H1 (cell line): ENCODE data around the gene SUMF1. TPM values are rescaled to one million over a fixed set of nuclear protein-coding genes. Genes with fewer than 3 reads are reported as not detected.

ENCODE experiments used
- CTCF ChIA-PET: fragments of 300-600 bp; sonication (Branson Sonifier 250); formaldehyde crosslinking; loops from one replicate; lab custom pipeline; 2021; ENCODE audit not compliant: partially characterized antibody; lab: Charles Lee
- POLR2A ChIA-PET: fragments of 300-600 bp; sonication (Branson Sonifier 250); formaldehyde crosslinking; loops from one replicate; lab custom pipeline; 2021; ENCODE audit warnings: inconsistent platforms; ENCODE audit not compliant: partially characterized antibody; lab: Charles Lee
- DNase-seq, 2 experiments: peaks; one replicate each; pipeline versions ENCODE4 v3.0.0 to v3.0.0-alpha.2; 2010 to 2022; ENCODE audit warnings: low spot score in 2 of 2, low read depth in 1 of 2, mixed read lengths in 1 of 2
- FAIRE-seq: peaks from 2 replicates; lab custom pipeline; 2011; peaks lifted over from hg19 to GRCh38; lab: Jason Lieb, UNC
- H2AFZ ChIP-seq: 2 replicates; pipeline ENCODE4 v1.8.1; 2012; ENCODE audit warnings: low read length, inconsistent platforms
- H2AK5ac ChIP-seq: 2 replicates; pipeline ENCODE4 v1.6.1; 2013; ENCODE audit warnings: low read depth, low read length
- H2BK120ac ChIP-seq: replicated peaks from 2 replicates; pipeline ENCODE3; 2013; ENCODE audit warnings: low read depth, low read length, inconsistent platforms
- H2BK12ac ChIP-seq: 2 replicates; pipeline ENCODE4 v1.6.1; 2013; ENCODE audit warnings: low read depth, low read length
- H2BK15ac ChIP-seq: 2 replicates; pipeline ENCODE4 v1.6.1; 2013; ENCODE audit warnings: low read length
- H2BK20ac ChIP-seq: 2 replicates; pipeline ENCODE4 v1.6.1; 2013; ENCODE audit warnings: low read length
- H2BK5ac ChIP-seq: 2 replicates; pipeline ENCODE4 v1.6.1; 2013; ENCODE audit warnings: low read depth, low read length
- H3K14ac ChIP-seq: 2 replicates; pipeline ENCODE4 v1.6.1; 2013; ENCODE audit warnings: inconsistent platforms; ENCODE audit not compliant: insufficient read length
- H3K18ac ChIP-seq: 2 replicates; pipeline ENCODE4 v1.6.1; 2013; ENCODE audit warnings: low read length; ENCODE audit errors: extremely low read depth
- H3K23ac ChIP-seq: 2 replicates; pipeline ENCODE4 v1.6.1; 2013; ENCODE audit warnings: inconsistent platforms; ENCODE audit not compliant: insufficient read length
- H3K23me2 ChIP-seq: 2 replicates; pipeline ENCODE4 v1.6.1; 2013; ENCODE audit warnings: low read depth, low read length
- H3K27ac ChIP-seq: 2 replicates; pipeline ENCODE4 v1.6.1; 2011; ENCODE audit warnings: low read depth, low read length, inconsistent platforms
- H3K27me3 ChIP-seq, 4 experiments: replicated peaks in 1 of 4; 1 replicate in 1 of 4; 2 replicates in 3 of 4; pipeline versions ENCODE4 v1.6.1 to v1.8.1; 2011 to 2013; ENCODE audit warnings: low read length in 3 of 4, mild to moderate bottlenecking in 3 of 4, inconsistent platforms in 2 of 4, mixed read lengths in 2 of 4, moderate library complexity in 1 of 4; ENCODE audit not compliant: control insufficient read depth in 3 of 4, insufficient read depth in 3 of 4; ENCODE audit errors: extremely low read depth in 1 of 4
- H3K36me3 ChIP-seq, 4 experiments: 2 replicates each; pipeline versions ENCODE4 v1.6.1 to v1.8.1; 2011 to 2013; ENCODE audit warnings: mild to moderate bottlenecking in 4 of 4, low read length in 3 of 4, moderate library complexity in 2 of 4, control low read depth in 1 of 4, inconsistent platforms in 1 of 4; ENCODE audit not compliant: insufficient read depth in 4 of 4, control insufficient read depth in 2 of 4
- H3K4ac ChIP-seq: replicated peaks from 2 replicates; pipeline ENCODE3; 2013; ENCODE audit warnings: low read length, low read depth, mixed read lengths, inconsistent platforms; ENCODE audit not compliant: insufficient read length
- H3K4me1 ChIP-seq, 4 experiments: replicated peaks in 1 of 4; 1 replicate in 1 of 4; 2 replicates in 3 of 4; pipeline versions ENCODE4 v1.6.1 to v1.8.1; 2011 to 2013; ENCODE audit warnings: low read length in 3 of 4, inconsistent platforms in 2 of 4, mixed read lengths in 1 of 4; ENCODE audit not compliant: insufficient read depth in 4 of 4, control insufficient read depth in 3 of 4
- H3K4me2 ChIP-seq, 2 experiments: 2 replicates each; pipeline versions ENCODE4 v1.6.1 to v1.8.1; 2011 to 2013; ENCODE audit warnings: low read depth in 2 of 2, low read length in 2 of 2, control low read depth in 1 of 2, inconsistent platforms in 1 of 2, mild to moderate bottlenecking in 1 of 2; ENCODE audit not compliant: insufficient read depth in 1 of 2
- H3K4me3 ChIP-seq, 4 experiments: fragments of 200-600, 300-600 bp in 1 of 4; sonication (generic), shearing (Covaris generic), sonication (Bioruptor Twin) in 1 of 4; 2 replicates each; pipeline versions ENCODE4 v1.5.1 to v1.8.1; 2011 to 2016; ENCODE audit warnings: low read length in 4 of 4, low read depth in 3 of 4, control low read depth in 2 of 4, inconsistent platforms in 2 of 4, mild to moderate bottlenecking in 2 of 4, mixed read lengths in 1 of 4, moderate library complexity in 1 of 4; ENCODE audit not compliant: insufficient read depth in 2 of 4; ENCODE audit errors: extremely low read depth in 1 of 4
- H3K56ac ChIP-seq: replicated peaks from 2 replicates; pipeline ENCODE3; 2013; ENCODE audit warnings: low read depth, mild to moderate bottlenecking, mixed read lengths, low read length, inconsistent platforms; ENCODE audit not compliant: insufficient read length
- H3K79me1 ChIP-seq: 2 replicates; pipeline ENCODE4 v1.6.1; 2013; ENCODE audit warnings: low read depth, low read length, control low read depth
- H3K79me2 ChIP-seq, 2 experiments: 2 replicates each; pipeline versions ENCODE4 v1.6.1 to v1.8.1; 2012 to 2013; ENCODE audit warnings: low read length in 2 of 2, mild to moderate bottlenecking in 2 of 2, inconsistent platforms in 1 of 2; ENCODE audit not compliant: insufficient read depth in 2 of 2, control insufficient read depth in 1 of 2
- H3K9ac ChIP-seq, 4 experiments: replicated peaks in 1 of 4; 1 replicate in 1 of 4; 2 replicates in 3 of 4; pipeline versions ENCODE4 v1.6.1 to v1.8.1; 2011 to 2013; ENCODE audit warnings: low read depth in 3 of 4, low read length in 3 of 4, control low read depth in 2 of 4, mild to moderate bottlenecking in 2 of 4, moderate library complexity in 2 of 4, inconsistent platforms in 1 of 4; ENCODE audit errors: extremely low read depth in 1 of 4
- H3K9me3 ChIP-seq, 2 experiments: 2 replicates each; pipeline versions ENCODE4 v1.6.1 to v1.8.1; 2012 to 2013; ENCODE audit warnings: mild to moderate bottlenecking in 2 of 2, moderate library complexity in 2 of 2, control low read depth in 1 of 2, inconsistent platforms in 1 of 2, low read depth in 1 of 2, low read length in 1 of 2, mixed read lengths in 1 of 2; ENCODE audit not compliant: insufficient read depth in 2 of 2
- H4K20me1 ChIP-seq, 2 experiments: replicated peaks in 1 of 2; 2 replicates each; pipeline versions ENCODE3 to v1.8.1; 2011 to 2013; ENCODE audit warnings: inconsistent platforms in 2 of 2, low read length in 2 of 2, mild to moderate bottlenecking in 1 of 2; ENCODE audit not compliant: insufficient read depth in 2 of 2, control insufficient read depth in 1 of 2
- H4K5ac ChIP-seq: 2 replicates; pipeline ENCODE4 v1.6.1; 2013; ENCODE audit warnings: low read length, low read depth, mixed read lengths, inconsistent platforms; ENCODE audit not compliant: insufficient read length
- H4K8ac ChIP-seq: 2 replicates; pipeline ENCODE4 v1.8.0; 2013; ENCODE audit warnings: mild to moderate bottlenecking, moderate library complexity, low read length, inconsistent platforms; ENCODE audit not compliant: insufficient read depth; ENCODE audit errors: extremely low read depth
- H4K91ac ChIP-seq: replicated peaks from 2 replicates; pipeline ENCODE3; 2013; ENCODE audit warnings: low read length, mixed read lengths, inconsistent platforms; ENCODE audit not compliant: insufficient read length
- CBX8 ChIP-seq: fragments of 300-800, 300-1000 bp; sonication (generic); IDR thresholded peaks from 2 replicates; pipeline ENCODE4 v1.7.1; 2016; ENCODE audit warnings: low read depth, low read length, borderline replicate concordance
- CEBPB ChIP-seq: IDR thresholded peaks from 2 replicates; pipeline ENCODE4 v1.6.1; 2012; ENCODE audit warnings: low read depth, low read length
- EGR1 ChIP-seq: IDR thresholded peaks from 2 replicates; pipeline ENCODE4 v1.6.1; 2011; ENCODE audit warnings: low read depth, low read length, borderline replicate concordance
- RAD21 ChIP-seq, 2 experiments: IDR thresholded peaks in 1 of 2; conservative IDR thresholded peaks in 1 of 2; 2 replicates each; pipeline ENCODE4 v1.6.1; 2011; ENCODE audit warnings: low read depth in 2 of 2, low read length in 2 of 2, improper control_type of control experiment in 1 of 2, inconsistent platforms in 1 of 2, mild to moderate bottlenecking in 1 of 2, moderate library complexity in 1 of 2
- SP4 ChIP-seq: IDR thresholded peaks from 2 replicates; pipeline ENCODE4 v1.6.1; 2012; ENCODE audit warnings: low read length, inconsistent platforms
- SRF ChIP-seq: IDR thresholded peaks from 2 replicates; pipeline ENCODE4 v1.6.1; 2011; ENCODE audit warnings: mild to moderate bottlenecking, low read depth, low read length, moderate library complexity
- TBP ChIP-seq: IDR thresholded peaks from 2 replicates; pipeline ENCODE4 v1.6.1; 2011; ENCODE audit warnings: low read depth, low read length, improper control_type of control experiment
- YY1 ChIP-seq: IDR thresholded peaks from 2 replicates; pipeline ENCODE4 v1.6.1; 2011; ENCODE audit warnings: low read depth, mild to moderate bottlenecking, low read length
- WGBS, 2 experiments: shearing (Covaris generic) in 1 of 2; methylation state at CpG; one replicate each; pipeline versions ENCODE4 v1.1.6 to v1.1.7; 2013 to 2015; ENCODE audit warnings: low lambda C conversion rate in 2 of 2, mixed read lengths in 2 of 2, inconsistent platforms in 1 of 2, low coverage in 1 of 2, missing lambda C conversion rate in 1 of 2; ENCODE audit not compliant: insufficient replicate concordance in 2 of 2, insufficient coverage in 1 of 2, insufficient read length in 1 of 2; ENCODE audit errors: extremely low coverage in 1 of 2, missing lambda C conversion rate in 1 of 2; 5-methylcytosine and 5-hydroxymethylcytosine counted together
- polyA plus RNA-seq, 7 experiments: library from polyadenylated mRNA; depleted of rRNA in 3 of 7; stranded (reverse) in 5 of 7; unstranded in 2 of 7; fragments of >200 nt in 5 of 7; fragments of 200-250 nt in 2 of 7; gene quantifications; 1 replicate in 5 of 7; 2 replicates in 1 of 7; 4 replicates in 1 of 7; pipeline versions ENCODE4 v1.2.1 to v1.2.3, GENCODE V29; 2011 to 2013; ENCODE audit warnings: missing spikeins in 2 of 7, mixed read lengths in 2 of 7
- total RNA-seq: library from RNA; stranded (reverse); fragmentation: NEBNext Ultra II Directional; extraction: Animal tissue kit (Norgen Biotek cat#: 25700); gene quantifications from 2 replicates; pipeline ENCODE4 v1.2.1, GENCODE V29; 2021

SUMF1 gene
- total and polyA plus RNA-seq, 2 of the 8 experiments (the other 6 are each of a cell fraction or from before 2014, with no cell fraction given): 12.5 to 15.0 TPM

DNA sequence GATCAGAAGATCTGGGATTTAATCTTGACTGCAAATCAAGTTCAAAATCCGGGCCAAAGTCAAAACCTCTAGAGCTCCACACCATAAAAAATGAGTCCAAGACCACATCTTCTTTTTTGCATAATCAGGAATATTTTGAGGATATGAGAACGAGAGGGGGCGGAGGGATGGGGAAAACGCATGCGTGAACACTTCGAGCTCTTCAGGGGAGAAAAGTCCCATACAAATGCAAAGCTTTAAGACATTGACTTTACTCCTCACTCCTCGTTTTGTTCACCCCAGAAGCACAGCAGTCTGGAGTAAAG, 68.2 kb downstream of the SUMF1 start:
- no peak overlapping the region for H3K14ac ChIP-seq
- POLR2A ChIA-PET: interaction anchor here (1.5 kb wide), 1 partner anchor 95 kb away, joined by 5 read pairs; the partner anchor contains the start of gene ITPR1
- no peak overlapping the region for H2BK12ac ChIP-seq
- H3K4me3 ChIP-seq: no peak overlapping the region
- DNase-seq: no peak
- no peak overlapping the region for H3K23ac ChIP-seq
- H3K4ac ChIP-seq: no peak overlapping the region
- no peaks in the 10 kb centered on the region; the same call in 1 of the 2 replicates for H3K23me2 ChIP-seq
- no peak overlapping the region for H4K8ac ChIP-seq
- no peak overlapping the region for H2AFZ ChIP-seq
- H3K9ac ChIP-seq: no peak overlapping the region
- no peak overlapping the region for H3K56ac ChIP-seq
- no peak overlapping the region for H2BK20ac ChIP-seq
- H4K20me1 ChIP-seq: no peaks in the 10 kb centered on the region
- TF ChIP-seq SRF (no peak), RAD21 (IDR thresholded peaks at IDR 0.05 in 1 of 2, conservative IDR thresholded peaks at IDR 0.05 in 1 of 2; ENCODE audit: low read depth in 2 of 2, low read length in 2 of 2) (no peak), SP4 (no peak), CBX8 (no peak), EGR1 (no peak), YY1 (no peak), TBP (no peak), CEBPB (no peak)
- CTCF ChIA-PET: interaction anchor here (0.6 to 1.4 kb wide), 3 partner anchors 10 to 124 kb away, joined by 3 to 4 read pairs (median 3); no protein-coding TSS in a partner anchor
- no peaks in the 10 kb centered on the region for H3K9me3 ChIP-seq
- H3K79me1 ChIP-seq: no peaks in the 10 kb centered on the region
- H2AK5ac ChIP-seq: no peak overlapping the region
- peaks cover 0 to 4% (median 0%) of the 10 kb centered on the region in 4 experiments; a peak in 1 of 7 replicates for H3K4me1 ChIP-seq
- no peak overlapping the region for H3K4me2 ChIP-seq
- H4K91ac ChIP-seq: no peak overlapping the region
- no peak overlapping the region for H2BK15ac ChIP-seq
- no peaks in the 10 kb centered on the region for H3K27me3 ChIP-seq
- no peak overlapping the region for H2BK5ac ChIP-seq
- no peak overlapping the region for H3K18ac ChIP-seq
- 78% methylated on average over 7 of the region's 7 CpGs; no CpG with 5 or more reads in 1 of the 2 experiments for WGBS, 2 experiments
- no peak overlapping the region for H3K27ac ChIP-seq
- no peaks in the 10 kb centered on the region; a peak in 1 of 8 replicates for H3K36me3 ChIP-seq
- no peak overlapping the region for H4K5ac ChIP-seq
- no peak for FAIRE-seq
- H3K79me2 ChIP-seq: no peaks in the 10 kb centered on the region
- H2BK120ac ChIP-seq: no peak overlapping the region
